Natural killer cell treated with Interleukin-12 subunit alpha and Interleukin-12 subunit beta and Interleukin-15 and Interleukin-18, amount 100 ng/mL, for 72 hours (primary cell): ENCODE measurements around the gene PTPRN2. TPM values are rescaled to one million over a fixed set of nuclear protein-coding genes. Genes with fewer than 3 reads are reported as not detected.
"Not testable (repeated sequence)": the region's sequence is repeated elsewhere in the genome, so short reads cannot be mapped to it uniquely, and the experiment has no call there.

ENCODE experiments used
- ATAC-seq, 2 donors: fragments of 150-1000 bp; cut with Tn5 transposase in 1 of 2; sonication (Bioruptor Pico), chemical (Tn5 transposase) in 1 of 2; 2 replicates each; pipeline ENCODE4 v1.10.0; 2021
- DNase-seq: peaks from one replicate; pipeline ENCODE4 v3.0.0; 2022; ENCODE audit warnings: low spot score
- H3K27ac Mint-ChIP-seq, 2 donors: 1 replicate in 1 of 2; 2 replicates in 1 of 2; pipeline ENCODE4 v1.8.0; 2022; ENCODE audit warnings: mixed read lengths in 2 of 2, mild to moderate bottlenecking in 1 of 2, moderate library complexity in 1 of 2
- H3K27me3 Mint-ChIP-seq, 2 donors: 1 replicate in 1 of 2; 2 replicates in 1 of 2; pipeline ENCODE4 v1.8.0; 2022; ENCODE audit warnings: mixed read lengths in 2 of 2
- H3K36me3 Mint-ChIP-seq: one replicate; pipeline ENCODE4 v1.8.0; 2022; ENCODE audit warnings: mixed read lengths
- H3K4me1 Mint-ChIP-seq, 2 donors: 1 replicate in 1 of 2; 2 replicates in 1 of 2; pipeline ENCODE4 v1.8.0; 2022; ENCODE audit warnings: low read depth in 2 of 2, mixed read lengths in 2 of 2, mild to moderate bottlenecking in 1 of 2
- H3K4me3 Mint-ChIP-seq: one replicate; pipeline ENCODE4 v1.8.0; 2022; ENCODE audit warnings: mixed read lengths
- H3K9me3 Mint-ChIP-seq: 2 replicates; pipeline ENCODE4 v1.8.0; 2022; ENCODE audit warnings: mixed read lengths
- total RNA-seq, 2 donors: library from RNA; stranded (reverse); gene quantifications; one replicate each; pipeline ENCODE4 v1.2.3, GENCODE V29; 2022

Gene PTPRN2
- total RNA-seq, 2 donors from 2014 or later, result 0.17 to 0.74 TPM

DNA sequence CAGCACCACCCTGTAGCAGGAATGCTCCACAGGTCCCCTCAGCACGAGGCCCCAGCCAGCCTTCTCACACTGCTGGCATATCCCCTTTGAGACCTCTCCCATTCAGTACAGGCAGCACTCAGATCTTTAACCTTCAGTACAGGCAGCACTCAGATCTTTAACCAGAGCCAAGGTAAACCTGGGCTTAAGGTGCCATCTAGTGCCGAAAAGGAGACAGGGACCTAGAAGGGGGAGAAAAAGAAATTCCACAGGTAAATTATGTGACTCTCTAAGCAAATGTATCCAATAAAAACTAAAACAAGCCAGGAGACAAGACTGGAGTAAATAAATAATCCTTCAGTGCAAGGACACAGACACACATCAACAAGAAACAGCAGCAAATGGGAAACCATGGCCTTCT is 358.6 kb downstream of the PTPRN2 start:
- H3K4me3 Mint-ChIP-seq, result no peak overlapping the region
- DNase-seq (no peak), ATAC-seq (no peak)
- peaks cover 12% of the 10 kb centered on the region for H3K36me3 Mint-ChIP-seq
- H3K27ac Mint-ChIP-seq, result no peak overlapping the region
- H3K4me1 Mint-ChIP-seq, result no peaks in the 10 kb centered on the region
- peaks cover 3 to 22% of the 10 kb centered on the region in 2 donors for H3K27me3 Mint-ChIP-seq
- peaks cover 33% of the 10 kb centered on the region for H3K9me3 Mint-ChIP-seq

DNA sequence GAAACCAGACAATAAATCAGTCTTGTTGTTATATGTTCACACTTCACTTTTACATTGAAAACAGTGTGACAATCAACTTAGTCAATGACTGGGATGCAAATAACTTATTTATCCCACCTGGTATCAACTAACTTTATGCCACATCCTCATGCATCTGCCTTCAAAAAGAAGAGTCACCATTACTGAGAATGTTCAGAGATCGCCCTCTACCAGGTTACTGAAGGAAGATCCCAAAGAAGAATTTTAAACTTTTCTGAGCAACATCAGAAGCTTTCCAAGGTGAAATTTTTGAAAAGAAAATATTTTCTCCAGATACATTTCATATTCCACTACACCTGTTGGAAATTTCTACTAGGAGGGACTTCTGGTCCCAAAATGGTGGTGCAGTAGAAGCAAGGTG is 359.5 kb downstream of the PTPRN2 start:
- no peaks in the 10 kb centered on the region for H3K4me1 Mint-ChIP-seq
- H3K4me3 Mint-ChIP-seq, result no peak overlapping the region

DNA sequence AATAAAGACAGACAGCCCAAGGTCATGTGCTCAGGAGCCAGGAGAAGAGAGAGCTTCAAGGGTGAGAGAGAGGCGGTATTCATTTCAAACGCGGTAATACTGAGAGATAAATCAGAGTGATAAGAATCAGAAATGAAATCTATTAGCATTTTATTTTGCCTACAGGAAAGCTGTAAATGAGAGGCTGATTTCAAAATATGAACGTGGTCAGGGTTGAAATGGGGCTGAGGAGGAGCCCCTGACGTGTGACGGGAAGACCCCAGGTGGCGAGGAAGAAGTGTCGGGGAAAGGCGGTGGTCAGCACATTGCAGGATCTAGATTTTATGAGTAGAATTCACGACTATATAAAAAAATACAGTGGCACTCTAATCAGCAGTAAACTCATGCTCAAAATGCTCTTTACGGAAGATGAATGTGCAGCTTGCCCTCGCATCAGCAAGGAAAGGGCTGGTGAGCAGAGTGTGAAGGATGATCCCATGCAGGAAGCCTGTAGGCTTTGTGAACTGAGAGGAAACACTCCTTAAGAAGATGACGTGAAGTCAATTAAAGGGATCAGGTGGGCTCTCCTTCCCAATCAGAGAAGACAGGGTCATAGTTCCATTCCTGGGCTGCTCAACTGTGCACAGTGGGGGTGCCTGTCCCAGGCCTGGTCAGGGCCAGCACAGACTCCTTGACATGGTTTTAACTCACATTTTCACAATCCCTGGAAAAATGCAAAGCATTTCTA is 360.2 kb downstream of the PTPRN2 start:
- Mint-ChIP-seq H3K36me3 (peaks cover 12% of the 10 kb centered on the region), H3K4me3 (no peak overlapping the region), H3K27ac (no peak overlapping the region), H3K9me3 (peaks cover 27% of the 10 kb centered on the region), H3K27me3 (peaks cover 3 to 25% of the 10 kb centered on the region in 2 donors), H3K4me1 (no peaks in the 10 kb centered on the region)
- DNase-seq (no peak), ATAC-seq (no peak)

More for the DNA sequence above, 359.5 kb downstream of the PTPRN2 start:
- Mint-ChIP-seq H3K27ac (no peak overlapping the region), H3K9me3 (peaks cover 30% of the 10 kb centered on the region), H3K27me3 (peaks cover 3 to 25% of the 10 kb centered on the region in 2 donors), H3K36me3 (peaks cover 12% of the 10 kb centered on the region)
- ATAC-seq (no peak), DNase-seq (no peak)

DNA sequence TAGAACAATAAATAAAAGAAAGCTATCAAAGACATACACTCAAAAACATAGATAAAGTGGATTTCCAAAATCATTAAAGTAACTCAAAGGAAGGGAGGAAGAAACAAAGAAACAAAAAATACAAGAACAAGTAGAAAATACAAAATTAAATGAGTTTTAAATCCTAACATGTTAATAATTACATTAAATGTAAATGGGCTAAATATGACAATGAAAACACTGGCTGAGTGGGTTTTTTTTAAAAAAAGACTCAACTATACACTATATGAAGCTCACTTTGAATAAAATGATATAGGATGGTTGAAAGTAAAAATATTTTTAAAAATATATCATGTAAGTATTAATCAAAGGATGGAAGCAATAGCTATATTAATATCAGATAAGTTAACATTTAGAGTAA is 371.4 kb downstream of the PTPRN2 start:
- H3K4me1 Mint-ChIP-seq, result no peaks in the 10 kb centered on the region
- no peak overlapping the region for H3K4me3 Mint-ChIP-seq
- H3K9me3 Mint-ChIP-seq, result peaks cover 16% of the 10 kb centered on the region
- H3K36me3 Mint-ChIP-seq, result peaks cover 10% of the 10 kb centered on the region
- DNase-seq (no peak), ATAC-seq (no peak)
- H3K27me3 Mint-ChIP-seq, result peaks cover 0 to 17% of the 10 kb centered on the region in 2 donors
- no peak overlapping the region for H3K27ac Mint-ChIP-seq

DNA sequence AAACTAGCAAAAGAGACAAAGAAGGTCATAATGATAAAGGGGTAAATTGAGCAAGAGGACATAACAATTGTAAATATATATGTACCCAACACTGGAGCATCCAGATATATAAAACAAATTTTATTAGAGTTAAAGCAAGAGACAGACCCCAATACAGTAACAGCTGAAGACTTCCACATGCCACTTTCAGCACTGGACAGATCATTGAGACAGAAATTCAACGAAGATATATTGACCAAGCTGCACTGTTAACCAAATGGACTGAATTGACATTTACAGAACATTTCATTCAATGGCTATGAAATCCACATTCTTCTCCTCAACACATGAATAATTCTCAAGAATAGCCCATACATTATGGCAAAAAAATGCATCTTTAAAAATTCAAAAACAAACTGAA is 378.2 kb downstream of the PTPRN2 start:
- Mint-ChIP-seq H3K9me3 (peaks cover 11% of the 10 kb centered on the region), H3K27me3 (no peaks in the 10 kb centered on the region)
- no peak for ATAC-seq

DNA sequence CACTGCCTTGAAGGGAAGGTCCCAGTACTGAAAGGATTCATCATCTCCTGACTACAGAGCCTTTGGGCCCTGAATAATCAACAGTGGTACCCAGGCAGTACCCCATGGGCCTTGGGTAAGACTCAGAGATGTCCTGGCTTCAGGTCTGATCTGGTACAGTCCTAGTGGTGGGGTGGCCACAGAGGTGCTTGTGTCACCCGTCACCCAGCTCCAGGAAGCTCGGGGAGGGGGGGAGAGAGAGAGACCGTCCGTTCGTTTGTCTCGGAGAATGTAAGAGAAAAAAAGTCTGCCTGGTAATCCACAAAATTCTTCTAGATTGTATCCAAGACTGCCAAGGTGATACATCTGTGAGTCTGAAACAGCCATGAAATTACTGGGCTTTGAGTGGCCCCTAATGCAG is 381.3 kb downstream of the PTPRN2 start:
- Mint-ChIP-seq H3K36me3 (no peaks in the 10 kb centered on the region), H3K4me3 (no peak overlapping the region), H3K27ac (no peak overlapping the region), H3K4me1 (no peaks in the 10 kb centered on the region), H3K27me3 (peaks cover 5 to 14% of the 10 kb centered on the region in 2 donors), H3K9me3 (peaks cover 7% of the 10 kb centered on the region)
- ATAC-seq, result no peak
- no peak for DNase-seq

More for the DNA sequence above, 378.2 kb downstream of the PTPRN2 start:
- no peak overlapping the region for H3K4me3 Mint-ChIP-seq
- H3K27ac Mint-ChIP-seq, result no peak overlapping the region
- H3K36me3 Mint-ChIP-seq, result no peaks in the 10 kb centered on the region
- DNase-seq, result no peak
- H3K4me1 Mint-ChIP-seq, result no peaks in the 10 kb centered on the region

DNA sequence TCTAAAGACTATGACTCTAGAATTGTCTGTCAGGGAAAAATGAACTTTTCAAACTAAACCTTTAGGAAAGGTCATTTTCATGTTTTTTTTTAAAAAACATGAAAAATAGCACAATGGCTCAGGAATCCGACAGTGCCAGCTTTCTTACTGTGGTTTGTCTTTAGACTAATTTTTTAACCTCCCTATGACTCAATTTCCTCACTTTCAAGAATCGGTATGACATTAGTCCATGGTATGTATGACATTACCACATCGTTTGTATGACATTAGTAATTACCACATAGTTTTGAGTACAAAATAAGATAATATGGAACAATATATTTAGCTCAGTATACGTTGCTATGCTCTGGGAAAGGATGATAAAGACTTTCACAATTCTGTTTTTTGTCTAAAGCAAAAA is 383.2 kb downstream of the PTPRN2 start:
- DNase-seq (no peak), ATAC-seq (no peak)
- Mint-ChIP-seq H3K36me3 (no peaks in the 10 kb centered on the region), H3K4me1 (no peaks in the 10 kb centered on the region), H3K27ac (no peak overlapping the region), H3K9me3 (peaks cover 7% of the 10 kb centered on the region), H3K4me3 (no peak overlapping the region), H3K27me3 (peaks cover 5 to 17% of the 10 kb centered on the region in 2 donors)

DNA sequence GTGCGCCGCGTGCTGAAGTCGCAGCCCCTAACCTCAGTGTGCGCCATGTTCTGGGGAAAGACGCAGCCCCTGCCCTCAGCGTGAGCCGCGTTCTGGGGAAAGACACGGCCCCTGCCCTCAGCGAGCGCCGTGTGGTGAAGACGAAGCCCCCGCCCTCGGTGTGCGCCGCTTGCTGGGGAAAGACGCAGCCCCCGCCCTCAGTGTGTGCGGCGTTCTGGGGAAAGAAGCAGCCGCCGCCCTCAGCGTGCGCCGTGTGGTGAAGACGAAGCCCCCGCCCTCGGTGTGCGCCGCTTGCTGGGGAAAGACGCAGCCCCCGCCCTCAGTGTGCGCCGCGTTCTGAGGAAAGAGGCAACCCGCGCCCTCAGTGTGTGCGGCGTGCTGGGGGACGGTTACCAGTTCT is 383.7 kb downstream of the PTPRN2 start:
- H3K9me3 Mint-ChIP-seq, DNase-seq, H3K36me3 Mint-ChIP-seq, H3K4me3 Mint-ChIP-seq, H3K27ac Mint-ChIP-seq, H3K4me1 Mint-ChIP-seq: not testable (repeated sequence)
- peak in 1 of 2 donors; percentile 27 for ATAC-seq
- peaks cover 5 to 17% of the 10 kb centered on the region in 2 donors for H3K27me3 Mint-ChIP-seq

DNA sequence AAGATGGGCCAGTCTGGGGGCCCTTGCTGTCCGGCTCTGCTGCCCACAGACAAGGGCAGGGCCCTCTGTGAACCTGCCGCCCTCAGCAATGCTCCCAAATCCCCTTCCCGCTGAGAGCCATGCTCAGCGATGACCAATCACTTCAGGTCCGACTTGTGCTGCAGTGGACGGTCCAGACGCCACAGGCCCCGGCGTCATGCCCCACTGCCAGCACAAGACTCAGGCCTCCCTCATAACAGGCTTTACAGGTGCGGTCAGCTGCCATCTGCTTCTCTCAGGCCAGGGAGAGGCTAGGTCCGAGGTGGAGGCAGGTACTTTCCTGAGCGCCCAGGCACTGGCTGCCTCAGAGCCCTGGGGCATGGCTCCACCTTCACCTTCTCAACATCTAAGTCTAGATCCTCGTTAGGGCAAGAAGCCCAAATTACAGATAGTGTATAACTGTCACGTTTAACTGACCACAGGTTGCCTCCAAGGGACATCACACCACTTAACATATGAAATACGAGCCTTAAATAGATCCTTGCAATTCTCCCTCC is 393.2 kb downstream of the PTPRN2 start:
- Mint-ChIP-seq H3K27ac (no peak overlapping the region), H3K9me3 (peaks cover 5% of the 10 kb centered on the region), H3K4me3 (no peak overlapping the region), H3K4me1 (no peaks in the 10 kb centered on the region), H3K36me3 (peaks cover 7% of the 10 kb centered on the region), H3K27me3 (no peaks in the 10 kb centered on the region)
- ATAC-seq (peak in 1 of 2 donors; percentile 44), DNase-seq (no peak)

DNA sequence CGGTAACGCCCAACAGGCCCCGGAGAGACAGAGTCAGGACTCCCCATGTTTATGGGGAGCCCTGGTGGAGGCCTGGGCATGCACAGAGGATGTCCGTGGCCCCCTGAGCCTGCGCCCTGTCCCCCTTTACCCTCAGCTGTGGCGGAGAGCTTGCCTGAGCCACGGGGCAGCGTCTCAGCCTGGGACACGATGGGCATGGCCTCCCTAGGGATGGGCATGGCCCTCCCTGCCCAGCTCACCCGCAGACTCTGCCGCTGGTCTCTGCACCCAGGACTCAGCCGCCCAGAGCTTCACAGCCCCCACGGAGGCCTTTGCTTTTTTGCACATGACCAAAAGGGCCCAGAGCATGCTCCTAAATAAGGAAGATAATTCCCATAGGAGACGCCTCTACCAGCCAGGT is 394.2 kb downstream of the PTPRN2 start:
- DNase-seq (no peak), ATAC-seq (no peak)
- peaks cover 7% of the 10 kb centered on the region for H3K36me3 Mint-ChIP-seq
- H3K9me3 Mint-ChIP-seq, result peaks cover 5% of the 10 kb centered on the region
- H3K4me3 Mint-ChIP-seq, result no peak overlapping the region
- H3K4me1 Mint-ChIP-seq, result no peaks in the 10 kb centered on the region
- H3K27ac Mint-ChIP-seq, result no peak overlapping the region
- no peaks in the 10 kb centered on the region for H3K27me3 Mint-ChIP-seq

DNA sequence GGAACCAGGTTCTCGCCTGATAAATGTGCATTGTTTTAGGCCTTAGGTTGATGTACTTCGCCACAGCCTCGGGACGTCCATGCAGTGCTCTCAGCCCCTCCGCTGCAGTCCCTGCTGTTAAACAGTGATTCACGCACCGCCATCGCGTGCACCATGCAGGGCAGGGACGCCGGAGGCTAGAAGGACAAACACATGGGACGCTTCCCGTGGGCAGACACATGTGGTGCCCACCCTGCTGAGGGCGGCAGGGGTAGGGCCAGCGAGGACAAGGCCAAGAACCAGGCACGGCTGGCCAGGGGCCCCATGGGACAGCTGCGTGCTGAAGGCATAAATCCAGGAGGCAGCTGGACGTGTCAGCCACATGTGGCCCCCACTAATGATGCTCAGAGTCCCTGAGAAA is 394.7 kb downstream of the PTPRN2 start:
- no peak overlapping the region for H3K27ac Mint-ChIP-seq
- peaks cover 7% of the 10 kb centered on the region for H3K36me3 Mint-ChIP-seq
- H3K4me1 Mint-ChIP-seq, result no peaks in the 10 kb centered on the region
- peaks cover 5% of the 10 kb centered on the region for H3K9me3 Mint-ChIP-seq
- H3K4me3 Mint-ChIP-seq, result no peak overlapping the region
- ATAC-seq, result no peak
- DNase-seq, result no peak
- H3K27me3 Mint-ChIP-seq, result no peaks in the 10 kb centered on the region

DNA sequence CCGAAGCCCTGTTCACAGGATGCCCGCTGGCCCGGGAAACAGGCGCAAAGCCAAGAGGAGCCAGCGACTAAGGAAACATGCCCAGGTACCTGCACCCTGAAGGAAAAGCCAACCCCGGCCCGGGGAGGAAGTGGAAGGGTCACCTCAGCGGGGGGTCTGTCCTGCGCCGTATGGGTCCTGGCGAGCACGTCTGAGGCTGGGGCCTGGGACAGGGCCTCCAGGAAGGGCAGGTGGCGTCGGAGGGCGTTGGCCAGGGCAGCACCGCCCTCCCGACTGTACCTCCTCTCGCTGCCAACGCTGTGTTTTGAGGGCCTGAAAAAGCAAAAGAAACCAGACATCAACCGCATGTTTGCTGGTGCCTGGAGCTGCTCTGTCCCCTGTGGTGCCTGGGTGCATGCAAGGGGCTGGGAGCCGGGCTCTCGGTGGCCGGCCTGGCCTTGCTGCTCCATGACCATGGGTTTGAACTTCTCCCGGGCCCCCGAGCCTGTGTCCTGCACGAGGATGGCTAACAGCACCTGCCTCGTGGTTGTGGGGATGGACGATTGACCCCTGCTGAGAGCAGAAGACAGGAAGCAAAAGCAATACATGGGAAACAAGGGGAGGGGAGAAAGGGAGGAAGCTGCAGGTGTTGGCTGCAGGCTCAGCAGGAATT is 395.3 kb downstream of the PTPRN2 start:
- Mint-ChIP-seq H3K36me3 (peaks cover 7% of the 10 kb centered on the region), H3K9me3 (peaks cover 5% of the 10 kb centered on the region), H3K27ac (no peak overlapping the region), H3K4me1 (no peaks in the 10 kb centered on the region), H3K4me3 (no peak overlapping the region), H3K27me3 (no peaks in the 10 kb centered on the region)
- no peak for DNase-seq
- no peak for ATAC-seq

DNA sequence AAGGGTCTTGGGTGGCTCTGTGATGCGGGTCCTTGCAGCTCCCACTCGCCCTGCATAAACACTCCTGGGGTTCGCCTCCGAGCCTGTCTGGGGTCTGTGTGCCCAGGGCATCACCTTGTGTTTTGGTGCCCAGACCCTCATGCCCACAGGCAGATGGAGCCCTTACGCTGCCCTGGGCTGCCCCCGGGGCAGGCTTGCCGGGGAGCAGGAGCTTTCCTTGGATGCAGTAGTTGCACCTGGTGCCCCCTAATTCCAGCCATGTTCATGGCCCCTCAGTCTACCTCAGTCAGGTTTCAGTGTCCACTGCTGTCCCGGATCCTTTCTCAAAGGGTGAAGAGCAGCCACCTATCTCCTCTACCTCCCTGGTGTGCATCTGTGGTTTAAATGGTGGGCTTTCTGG is 396.0 kb downstream of the PTPRN2 start:
- peaks cover 5% of the 10 kb centered on the region for H3K9me3 Mint-ChIP-seq
- H3K27ac Mint-ChIP-seq, result no peak overlapping the region
- ATAC-seq (no peak), DNase-seq (no peak)
- H3K4me1 Mint-ChIP-seq, result no peaks in the 10 kb centered on the region
- peaks cover 7% of the 10 kb centered on the region for H3K36me3 Mint-ChIP-seq
- H3K27me3 Mint-ChIP-seq, result no peaks in the 10 kb centered on the region
- no peak overlapping the region for H3K4me3 Mint-ChIP-seq

DNA sequence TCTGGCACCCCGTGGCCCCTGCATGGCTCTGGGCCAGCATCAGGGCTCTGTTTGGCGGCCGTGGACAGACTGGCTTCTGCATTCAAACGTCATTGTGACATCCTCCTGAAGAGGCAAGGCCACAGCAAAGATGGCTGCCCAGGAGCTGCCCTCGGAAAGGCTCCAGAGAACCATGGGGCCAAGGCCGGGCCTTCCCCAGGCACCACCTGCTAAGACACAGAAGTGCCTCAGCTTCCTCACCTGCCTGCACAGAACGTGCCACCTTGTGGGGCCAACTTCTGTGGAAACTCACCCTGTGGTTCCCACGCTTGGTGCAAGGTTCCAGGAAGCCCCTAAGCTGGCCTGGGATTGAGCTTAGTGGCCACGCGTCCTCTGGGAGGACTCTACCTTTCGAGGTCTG is 396.9 kb downstream of the PTPRN2 start:
- peaks cover 5% of the 10 kb centered on the region for H3K9me3 Mint-ChIP-seq
- H3K36me3 Mint-ChIP-seq, result peaks cover 6% of the 10 kb centered on the region

More for the DNA sequence above, 396.9 kb downstream of the PTPRN2 start:
- DNase-seq, result no peak
- Mint-ChIP-seq H3K4me1 (no peaks in the 10 kb centered on the region), H3K4me3 (no peak overlapping the region), H3K27ac (no peak overlapping the region), H3K27me3 (no peaks in the 10 kb centered on the region)
- no peak for ATAC-seq
